NCI-H2171 (cell line): ENCODE results near the gene ADAM19.

Experiments used
- DNase-seq: peaks from one replicate; lab custom pipeline; 2025; lab: John Stamatoyannopoulos, UW

Gene ADAM19

GRCh38 chr5:157596487-157596886, 20.9 kb upstream of the ADAM19 start:
- no peak for DNase-seq

GRCh38 chr5:157594675-157595459, 19.3 kb upstream of the ADAM19 start:
- no peak for DNase-seq

DNA sequence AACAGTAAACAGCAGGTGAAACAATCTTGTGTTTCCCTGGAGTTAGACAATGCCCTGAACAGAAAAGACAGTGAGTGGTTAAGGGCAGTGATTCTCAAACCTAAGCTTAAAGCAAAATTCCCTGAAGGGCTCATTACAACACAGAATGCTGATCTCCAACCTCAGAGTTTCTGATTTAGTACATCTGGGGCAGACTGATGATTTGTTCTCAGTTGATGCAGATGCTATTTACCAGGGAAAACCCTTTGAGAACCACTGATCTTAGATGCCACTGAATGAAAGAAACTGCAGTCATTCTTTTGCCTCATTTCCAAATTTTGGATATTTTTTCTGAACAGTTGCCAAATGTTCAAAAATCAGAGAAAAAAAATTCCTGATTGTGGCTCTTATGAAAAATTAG, 18.7 kb upstream of the ADAM19 start:
- no peak for DNase-seq

GRCh38 chr5:157593052-157593757, 17.6 kb upstream of the ADAM19 start:
- DNase-seq = no peak

- no peak for DNase-seq
These were observed 17.0 kb upstream of the ADAM19 start for GRCh38 chr5:157592594-157592993.

DNA sequence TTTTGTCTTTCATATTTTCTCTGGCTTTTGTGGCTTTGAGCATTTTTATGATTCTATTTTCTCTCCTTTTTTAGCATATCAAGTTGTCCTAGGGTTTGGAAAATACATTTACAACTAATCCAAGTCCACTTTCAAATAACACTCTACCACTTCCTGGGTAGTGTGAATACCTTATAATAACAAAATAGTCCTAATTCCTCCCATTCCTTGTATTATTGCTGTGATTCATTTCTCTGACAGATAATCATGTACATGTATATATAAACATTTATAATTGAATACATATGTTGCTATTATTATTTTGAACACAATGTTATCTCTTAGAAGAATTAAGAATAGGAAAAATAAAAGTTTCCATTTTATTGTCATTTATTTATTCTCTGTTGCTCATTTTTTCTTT, 14.9 kb upstream of the ADAM19 start:
- no peak for DNase-seq

GRCh38 chr5:157584628-157585027, 9.1 kb upstream of the ADAM19 start:
- DNase-seq = no peak

DNA sequence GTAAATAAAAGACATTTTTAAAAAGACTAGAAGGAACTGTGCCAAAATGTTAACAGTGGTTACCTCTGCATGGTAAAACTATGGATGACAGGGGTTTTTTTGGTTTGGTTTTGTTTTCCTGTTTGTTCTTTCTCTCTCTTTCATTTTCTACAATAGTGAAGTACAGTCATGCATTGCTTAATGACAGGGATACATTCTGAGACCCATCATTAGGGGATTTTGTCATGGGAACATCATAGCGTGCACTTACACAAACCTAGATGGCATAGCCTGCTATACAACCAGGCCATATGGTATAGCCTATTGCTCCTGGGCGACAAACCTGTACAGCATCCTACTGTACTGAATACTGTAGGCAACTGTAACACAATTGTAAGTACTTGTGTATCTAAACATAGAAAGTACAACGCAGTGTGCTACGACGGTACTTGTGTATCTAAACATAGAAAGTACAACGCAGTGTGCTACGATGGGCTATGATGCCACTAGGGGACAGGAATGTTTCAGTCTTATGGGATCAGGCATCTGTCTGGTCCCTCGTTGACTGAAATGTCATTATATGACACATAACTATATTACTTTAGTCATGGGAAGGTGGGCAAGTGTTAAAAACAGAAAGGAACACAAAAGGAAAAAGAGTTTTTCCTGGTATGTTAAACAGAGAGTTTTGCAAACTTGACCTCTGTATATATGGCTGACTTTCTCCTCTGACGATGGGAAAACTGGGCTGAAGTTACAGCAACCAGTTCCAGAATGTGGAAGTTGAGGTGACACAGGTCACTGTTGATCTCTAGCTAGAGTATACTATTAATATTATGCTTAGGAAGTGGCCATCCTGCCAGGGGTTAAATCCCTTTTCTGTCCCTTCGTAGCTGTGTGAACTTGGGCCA, 7.4 kb upstream of the ADAM19 start:
- DNase-seq = no peak

GRCh38 chr5:157581901-157582300, 6.3 kb upstream of the ADAM19 start:
- DNase-seq = no peak

DNA sequence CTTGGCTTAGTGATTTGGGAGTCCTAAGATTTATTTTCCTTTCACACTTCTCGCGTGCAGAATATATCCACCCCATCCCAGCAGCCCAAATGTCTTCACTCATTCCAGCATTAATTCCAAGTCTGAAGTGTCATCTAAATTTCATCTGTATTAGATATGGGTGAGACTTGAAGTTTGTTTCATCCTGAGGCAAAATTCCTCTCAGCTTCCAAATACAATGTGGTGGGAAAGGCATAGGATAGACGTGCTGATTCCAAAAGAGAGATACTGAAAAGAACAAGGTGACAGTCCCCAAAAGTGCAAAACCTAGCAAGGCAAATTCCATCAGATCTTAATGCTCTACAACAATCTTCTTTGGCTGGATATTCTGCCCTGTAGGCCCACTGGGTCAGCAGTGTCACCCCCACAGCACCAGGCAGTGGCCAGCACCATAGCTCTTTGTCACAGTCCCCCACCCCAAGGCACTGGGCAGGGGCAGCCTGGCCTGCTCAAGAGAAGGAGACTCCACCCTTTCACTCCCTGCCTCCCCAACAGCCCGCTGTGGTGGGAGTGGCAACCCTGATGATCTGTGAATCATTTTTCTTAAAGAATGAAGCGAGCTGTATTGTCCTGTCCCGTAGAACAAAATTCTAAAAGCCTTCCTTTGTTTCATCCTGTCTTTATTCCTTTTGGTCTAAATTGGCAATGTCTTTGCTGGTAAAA, 2.7 kb upstream of the ADAM19 start:
- DNase-seq = no peak

DNA sequence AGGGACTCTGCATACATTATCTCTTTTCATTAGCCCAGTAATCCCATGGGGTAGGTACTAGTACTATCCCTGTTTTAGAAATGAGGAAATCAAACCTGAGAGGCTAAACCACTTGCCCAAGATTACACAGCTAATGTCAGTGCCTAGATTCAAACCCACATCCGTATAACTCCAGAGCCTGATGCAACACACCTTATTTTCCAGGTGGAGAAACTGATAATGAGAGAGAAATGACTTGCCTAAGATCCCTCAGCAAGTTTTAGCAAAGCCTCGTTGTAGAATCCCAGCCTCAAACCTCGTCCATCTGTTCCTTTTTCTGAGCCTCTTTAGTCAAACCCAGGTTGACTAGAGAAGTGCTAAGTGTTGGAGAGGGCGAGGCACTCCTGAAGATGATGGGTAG, 1.1 kb upstream of the ADAM19 start:
- no peak for DNase-seq

DNA sequence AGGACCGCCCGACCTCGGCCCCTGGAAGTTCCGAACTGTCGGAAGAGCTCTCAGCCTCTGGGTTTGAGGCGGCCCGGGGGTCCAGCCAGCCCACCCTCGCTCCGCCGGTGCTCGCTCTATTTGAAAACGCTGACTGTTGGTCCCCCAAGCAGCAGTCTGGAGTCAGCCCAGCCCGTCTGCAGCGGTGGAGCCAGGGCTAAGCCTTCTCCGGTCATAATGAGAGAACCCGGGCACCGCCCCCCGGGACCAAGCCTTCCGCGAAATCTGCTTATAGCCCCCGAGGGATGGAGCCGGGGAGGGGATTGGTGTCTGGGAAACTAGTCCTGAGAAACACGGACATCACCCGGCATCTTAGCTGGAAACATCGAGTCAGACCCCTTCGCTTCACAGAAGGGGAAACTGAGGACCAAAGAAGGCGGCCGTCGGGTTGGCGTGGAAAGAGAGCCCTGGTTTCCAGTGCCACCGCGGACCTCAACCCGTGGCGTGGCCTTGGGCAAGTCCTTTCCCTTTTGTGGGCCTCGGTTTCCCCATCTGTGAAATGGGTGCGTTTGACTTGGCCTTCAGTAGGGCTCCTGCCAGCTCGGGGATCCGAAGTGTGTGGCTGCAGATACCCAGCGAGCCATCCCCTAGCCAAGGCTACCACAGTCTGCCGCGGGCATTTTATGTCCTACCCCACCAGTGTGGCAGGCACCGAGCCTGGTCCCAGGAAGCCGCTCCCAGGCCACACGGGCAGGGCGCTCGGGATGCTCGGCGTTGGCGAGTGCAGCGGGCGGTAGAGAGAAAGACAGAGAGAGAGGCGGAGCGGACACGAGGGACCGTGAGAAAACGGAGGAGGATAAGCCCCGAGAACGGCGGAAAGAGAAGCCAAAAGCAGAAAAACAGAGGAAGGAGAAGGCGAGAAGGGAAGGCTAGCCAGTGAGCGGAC, 857 bp downstream of the ADAM19 start:
- DNase-seq = no peak

DNA sequence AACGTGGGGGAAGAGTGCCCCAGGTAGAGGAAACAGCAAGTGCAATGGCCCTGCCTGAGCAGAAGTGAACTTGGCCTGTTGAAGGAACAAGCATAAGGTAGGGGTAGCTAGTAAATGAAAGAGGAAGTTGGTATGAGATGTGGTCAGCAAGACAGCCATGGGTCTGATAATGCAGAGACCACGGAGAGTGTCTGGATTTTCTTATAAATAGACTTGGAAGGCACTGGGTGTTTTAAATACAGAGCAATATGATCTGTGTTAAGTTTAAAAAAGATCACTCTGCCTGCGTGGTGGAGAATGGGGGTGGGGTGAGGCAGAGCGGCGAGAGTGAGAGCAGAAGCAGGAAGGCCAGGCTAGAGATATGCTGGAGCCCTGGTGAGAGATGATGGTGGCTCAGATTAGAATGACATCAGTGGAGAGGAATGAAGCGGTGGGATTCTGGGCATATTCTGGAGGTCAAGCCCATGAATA, 4.2 kb downstream of the ADAM19 start:
- DNase-seq = no peak

- no peak for DNase-seq
These were observed 4.9 kb downstream of the ADAM19 start for GRCh38 chr5:157570531-157571200.

DNA sequence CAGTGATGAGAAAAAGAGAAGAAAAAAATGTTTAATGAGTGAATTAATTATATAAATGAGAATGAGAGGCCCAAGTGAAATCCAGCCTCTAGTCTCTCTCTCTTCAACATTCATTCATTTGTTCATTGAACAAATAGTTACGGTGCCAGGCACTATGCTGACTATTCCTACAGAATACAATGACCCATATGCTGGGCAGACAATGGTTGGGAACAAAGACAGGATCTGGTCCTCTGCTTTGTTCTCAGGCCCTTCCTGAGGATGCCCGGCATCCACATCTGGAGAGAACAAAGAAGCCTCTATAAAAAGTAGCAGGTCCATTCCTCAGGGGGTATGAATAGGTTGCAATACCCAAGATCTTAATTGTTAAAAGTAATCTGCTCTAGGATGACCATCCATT, 6.9 kb downstream of the ADAM19 start:
- DNase-seq = no peak

DNA sequence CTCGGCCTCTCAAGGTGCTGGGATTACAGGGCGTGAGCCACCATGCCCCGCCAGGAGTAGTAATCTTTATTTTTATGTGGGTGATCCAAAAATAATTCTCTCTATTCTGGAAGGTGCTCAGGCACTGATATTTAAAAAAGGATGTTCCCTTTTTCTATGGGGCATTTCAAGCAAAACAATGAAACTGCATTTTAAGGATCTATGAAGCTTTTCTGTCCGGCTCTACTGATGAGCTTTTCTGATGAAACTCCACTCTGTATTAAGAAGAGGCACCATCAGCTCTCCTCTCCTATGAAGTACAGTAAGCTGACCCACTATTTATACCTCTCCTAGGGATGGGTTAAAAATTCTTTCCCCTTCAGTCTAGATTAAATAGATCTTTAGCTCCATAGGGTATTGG, 7.4 kb downstream of the ADAM19 start:
- no peak for DNase-seq

GRCh38 chr5:157566902-157567489, 8.6 kb downstream of the ADAM19 start:
- no peak for DNase-seq

- no peak for DNase-seq
These were observed 11.5 kb downstream of the ADAM19 start for GRCh38 chr5:157563929-157564716.

DNA sequence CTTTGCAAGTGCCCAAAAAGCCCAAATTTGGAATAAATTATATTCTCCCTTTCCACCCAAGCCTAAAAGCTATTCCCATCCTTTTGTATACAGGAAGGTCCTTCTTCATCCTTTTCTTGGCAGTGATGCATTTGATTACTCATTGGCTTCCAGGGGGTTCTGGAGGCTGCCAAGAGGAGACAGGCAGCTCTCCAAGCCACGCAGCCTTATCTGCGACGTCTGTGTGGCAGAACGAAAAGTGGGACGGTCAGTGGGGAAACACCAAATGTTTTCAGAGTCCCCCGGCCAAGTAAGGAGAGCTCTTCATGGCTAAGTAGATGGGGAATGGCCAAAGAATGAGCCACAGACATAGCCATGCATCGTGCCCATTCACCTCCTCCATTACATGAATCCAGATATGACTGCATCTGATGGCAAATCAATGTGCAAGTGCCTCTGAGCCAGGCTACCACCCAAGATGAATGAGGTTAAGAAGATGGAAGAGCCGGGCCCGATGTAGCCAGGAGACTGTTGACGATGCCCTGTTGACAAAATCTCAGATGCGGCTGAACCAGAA, 12.1 kb downstream of the ADAM19 start:
- DNase-seq = no peak
